GM18951 (cell line): ENCODE data around the gene ZFAND3.

Experiments used
- POLR2A ChIP-seq: IDR thresholded peaks from 4 replicates; pipeline ENCODE4 v1.6.1; 2011; ENCODE audit warnings: mild to moderate bottlenecking; ENCODE audit not compliant: insufficient read length, insufficient read depth; ENCODE audit errors: extremely low read depth
- in situ Hi-C: fragments of 300-500 bp; cut with MboI; formaldehyde crosslinking; loops from one replicate; pipeline ENCODE4 v1.12.0; 2022; ENCODE audit warnings: low sequenced_read_pairs, mixed read lengths, inconsistent platforms; ENCODE audit not compliant: unreplicated experiment

Gene ZFAND3

GRCh38 chr6:37822851-37823682 lies 3.5 kb downstream of the ZFAND3 start:
- no peak for TF ChIP-seq POLR2A
- in situ Hi-C loops, result no loop called here

- in situ Hi-C loops, result no loop called here
- TF ChIP-seq POLR2A, result no peak
These were observed 4.6 kb downstream of the ZFAND3 start for GRCh38 chr6:37824170-37824569.

GRCh38 chr6:37826188-37826587 lies 6.7 kb downstream of the ZFAND3 start:
- in situ Hi-C loops, result no loop called here

GRCh38 chr6:37826993-37827392 lies 7.5 kb downstream of the ZFAND3 start:
- in situ Hi-C loops, result no loop called here
- no peak for TF ChIP-seq POLR2A

More at GRCh38 chr6:37826188-37826587, 6.7 kb downstream of the ZFAND3 start:
- no peak for TF ChIP-seq POLR2A

GRCh38 chr6:37827603-37828265 lies 8.2 kb downstream of the ZFAND3 start:
- TF ChIP-seq POLR2A, result no peak
- in situ Hi-C loops, result no loop called here

- TF ChIP-seq POLR2A, result no peak
- in situ Hi-C loops, result no loop called here
These were observed 10.7 kb downstream of the ZFAND3 start for GRCh38 chr6:37830225-37830624.

GRCh38 chr6:37831457-37831856 lies 11.9 kb downstream of the ZFAND3 start:
- in situ Hi-C loops, result no loop called here

GRCh38 chr6:37835923-37836322 lies 16.4 kb downstream of the ZFAND3 start:
- in situ Hi-C loops, result no loop called here
- no peak for TF ChIP-seq POLR2A

More at GRCh38 chr6:37831457-37831856, 11.9 kb downstream of the ZFAND3 start:
- TF ChIP-seq POLR2A, result no peak

- in situ Hi-C loops, result no loop called here
- TF ChIP-seq POLR2A, result no peak
These were observed 18.8 kb downstream of the ZFAND3 start for GRCh38 chr6:37838219-37838921.

GRCh38 chr6:37840143-37840939 lies 20.8 kb downstream of the ZFAND3 start:
- TF ChIP-seq POLR2A, result no peak
- in situ Hi-C loops, result no loop called here

- in situ Hi-C loops, result no loop called here
These were observed 21.4 kb downstream of the ZFAND3 start for GRCh38 chr6:37840940-37841300.

GRCh38 chr6:37845026-37845911 lies 25.7 kb downstream of the ZFAND3 start:
- in situ Hi-C loops, result no loop called here
- TF ChIP-seq POLR2A, result no peak

More at GRCh38 chr6:37840940-37841300, 21.4 kb downstream of the ZFAND3 start:
- no peak for TF ChIP-seq POLR2A
